Subcutaneous adipose tissue (tissue), 4 donors: ENCODE results near the gene WIF1. TPM values are rescaled to one million over a fixed set of nuclear protein-coding genes. Genes with fewer than 3 reads are reported as not detected.

ENCODE experiments used
- total RNA-seq, 4 donors: library from RNA; depleted of rRNA; stranded (reverse); fragments of >200 nt; gene quantifications; one replicate each; pipeline ENCODE4 v1.1.0, GENCODE V29; 2016
- TF ChIP-seq, protein P1 (sequence below): fragments of 450-650 bp; IDR thresholded peaks from one replicate; pipeline ENCODE4 v1.5.1; 2016; ENCODE audit warnings: low read depth, mild to moderate bottlenecking, control low read depth, antibody characterized with exemption, moderate library complexity

Gene WIF1
- total RNA-seq, 4 donors from 2014 or later: not detected

DNA sequence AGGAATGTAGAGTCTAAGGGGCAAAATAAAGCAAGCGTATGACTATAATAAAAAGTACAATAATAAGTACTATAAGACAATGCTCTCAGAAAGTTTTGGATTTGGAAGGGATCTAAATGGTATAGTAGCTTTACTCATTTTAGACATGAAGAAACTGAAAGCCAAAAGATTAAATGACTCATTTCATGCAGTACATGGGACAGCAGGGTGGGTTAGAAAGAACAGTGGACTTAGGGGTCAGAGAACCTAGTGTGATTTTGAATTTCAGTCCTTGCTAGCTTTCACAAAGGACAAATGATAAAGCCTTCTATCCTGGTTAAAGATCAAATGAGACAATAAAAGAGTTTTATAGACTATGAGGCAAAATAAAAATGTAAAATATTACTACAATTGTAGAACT is 41.5 kb upstream of the WIF1 start:
- TF ChIP-seq, protein P1, sequence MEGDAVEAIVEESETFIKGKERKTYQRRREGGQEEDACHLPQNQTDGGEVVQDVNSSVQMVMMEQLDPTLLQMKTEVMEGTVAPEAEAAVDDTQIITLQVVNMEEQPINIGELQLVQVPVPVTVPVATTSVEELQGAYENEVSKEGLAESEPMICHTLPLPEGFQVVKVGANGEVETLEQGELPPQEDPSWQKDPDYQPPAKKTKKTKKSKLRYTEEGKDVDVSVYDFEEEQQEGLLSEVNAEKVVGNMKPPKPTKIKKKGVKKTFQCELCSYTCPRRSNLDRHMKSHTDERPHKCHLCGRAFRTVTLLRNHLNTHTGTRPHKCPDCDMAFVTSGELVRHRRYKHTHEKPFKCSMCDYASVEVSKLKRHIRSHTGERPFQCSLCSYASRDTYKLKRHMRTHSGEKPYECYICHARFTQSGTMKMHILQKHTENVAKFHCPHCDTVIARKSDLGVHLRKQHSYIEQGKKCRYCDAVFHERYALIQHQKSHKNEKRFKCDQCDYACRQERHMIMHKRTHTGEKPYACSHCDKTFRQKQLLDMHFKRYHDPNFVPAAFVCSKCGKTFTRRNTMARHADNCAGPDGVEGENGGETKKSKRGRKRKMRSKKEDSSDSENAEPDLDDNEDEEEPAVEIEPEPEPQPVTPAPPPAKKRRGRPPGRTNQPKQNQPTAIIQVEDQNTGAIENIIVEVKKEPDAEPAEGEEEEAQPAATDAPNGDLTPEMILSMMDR: no peak

DNA sequence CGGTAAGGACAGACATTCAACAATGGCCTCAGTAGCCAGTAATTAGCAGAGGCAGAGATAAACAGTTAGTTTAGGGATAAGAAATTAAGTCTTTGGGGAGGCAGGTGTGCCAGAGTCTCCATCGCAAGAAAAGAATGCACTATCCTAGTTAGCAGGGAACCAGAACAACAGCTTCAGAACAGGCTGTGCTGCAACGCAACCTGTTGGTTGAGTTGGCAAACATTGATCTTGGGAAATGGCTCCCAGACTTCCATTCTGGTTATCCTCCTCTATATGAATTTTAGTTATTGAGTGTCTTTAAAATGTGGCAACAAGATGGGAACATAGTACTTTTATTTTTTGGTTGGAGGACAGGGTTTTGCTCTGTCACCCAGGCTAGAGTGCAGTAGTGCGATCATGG is 36.0 kb upstream of the WIF1 start:
- TF ChIP-seq, protein P1: no peak

DNA sequence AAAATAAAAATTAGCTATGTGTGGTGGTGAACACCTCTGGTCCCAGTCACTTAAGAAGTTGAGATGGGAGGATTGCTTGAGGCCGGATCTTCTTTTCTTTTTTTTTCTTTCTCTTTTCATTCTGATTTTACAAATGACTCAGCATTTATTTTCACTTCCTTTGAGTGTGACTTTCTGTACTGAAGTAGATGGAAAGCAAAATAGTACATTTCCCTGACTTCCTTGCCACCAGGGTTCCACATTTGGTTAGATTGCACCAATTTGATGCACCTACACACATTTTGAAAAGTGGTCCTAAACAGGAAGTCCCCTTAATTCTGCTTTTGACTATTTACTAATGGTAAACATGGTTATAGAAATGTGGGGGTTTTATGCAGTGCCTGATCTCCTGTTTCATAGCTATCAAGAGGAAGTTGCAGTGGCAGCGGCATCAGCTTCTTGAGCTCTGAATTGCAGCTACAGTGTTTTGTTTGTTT is 35.3 kb upstream of the WIF1 start:
- TF ChIP-seq, protein P1: no peak

DNA sequence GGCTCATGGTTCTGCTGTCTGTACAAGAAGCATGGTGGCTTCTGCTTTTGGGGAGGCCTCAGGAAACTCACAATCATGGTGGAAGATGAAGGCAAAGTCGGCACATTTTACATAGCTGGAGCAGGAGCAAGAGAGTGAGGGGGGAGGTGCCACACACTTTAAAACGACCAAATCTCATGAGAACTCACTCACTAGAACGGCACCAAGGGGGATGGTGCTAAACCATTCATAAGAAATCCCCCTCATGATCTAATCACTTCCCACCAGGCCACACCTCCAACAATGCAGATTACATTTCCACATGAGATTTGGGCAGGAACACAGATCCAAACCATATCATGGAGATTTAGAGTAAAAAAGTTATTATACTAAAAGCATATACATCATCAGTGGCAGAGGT is 34.7 kb upstream of the WIF1 start:
- TF ChIP-seq, protein P1: no peak

DNA sequence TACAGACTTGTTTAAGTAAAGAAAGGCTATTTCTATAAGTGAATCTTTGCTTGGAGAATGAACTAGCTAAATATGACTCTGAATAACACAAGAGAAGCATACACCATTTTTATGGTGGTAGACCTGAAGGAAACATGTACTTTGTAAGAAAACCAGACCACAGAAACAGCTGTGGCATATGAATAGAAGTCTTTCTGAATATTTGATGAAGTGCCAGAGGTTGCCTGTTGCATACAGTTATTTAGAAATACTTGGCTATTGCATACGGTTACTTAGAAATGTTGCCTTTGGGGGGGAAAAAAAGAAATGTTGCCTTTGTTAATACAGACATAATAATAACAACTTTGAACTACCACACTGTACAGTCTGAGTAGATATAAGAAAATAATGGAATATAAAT is 31.5 kb upstream of the WIF1 start:
- TF ChIP-seq, protein P1: no peak

DNA sequence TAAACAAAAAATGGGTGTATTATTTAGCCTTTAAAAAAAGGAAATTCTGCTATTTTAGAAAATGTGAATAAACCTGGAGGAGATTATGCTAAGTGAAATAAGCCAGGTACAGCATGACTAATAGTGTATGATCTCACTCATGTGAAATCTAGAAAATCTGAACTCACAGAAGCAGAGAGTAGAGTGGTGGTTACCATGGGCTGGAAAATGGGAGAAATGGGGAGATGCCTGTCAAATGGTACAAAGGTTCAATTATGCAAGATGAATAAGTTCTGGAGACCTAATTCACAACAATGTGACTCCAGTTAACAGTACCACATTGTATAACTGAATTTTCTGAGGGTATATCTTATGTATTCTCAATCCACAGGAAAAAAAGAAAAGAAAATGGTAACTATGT is 30.9 kb upstream of the WIF1 start:
- TF ChIP-seq, protein P1: no peak

DNA sequence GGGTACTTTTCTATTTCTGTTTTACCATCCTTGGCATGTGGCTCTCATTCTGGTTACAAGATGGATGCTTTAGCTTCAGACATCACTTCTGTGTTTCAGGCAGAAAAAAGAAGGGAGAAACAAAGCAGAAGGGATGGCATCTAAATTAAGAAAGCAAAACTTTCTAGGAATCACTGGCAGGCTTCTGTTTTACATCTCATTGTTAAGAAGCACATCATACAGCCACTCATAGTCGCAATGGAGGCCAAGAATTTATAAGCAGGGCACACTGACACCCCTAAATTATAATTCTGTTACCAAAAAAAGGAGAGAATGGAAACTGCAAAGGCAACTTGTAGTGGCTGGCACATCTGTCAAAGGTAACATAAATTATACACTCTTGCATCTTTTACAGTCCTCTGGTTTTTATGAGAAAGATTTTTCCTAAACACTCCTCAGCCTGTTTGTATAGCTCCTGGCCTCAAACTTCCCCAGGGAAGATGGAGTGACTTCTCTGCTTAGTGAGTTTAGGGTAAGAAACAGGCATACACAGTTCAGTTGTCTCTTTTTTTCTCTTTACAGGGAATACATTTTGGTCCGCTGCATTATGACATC is 26.3 kb upstream of the WIF1 start:
- TF ChIP-seq, protein P1: no peak
